Panc1 (cell line): ENCODE data around the gene PDE8B.

Experiments used
- CTCF ChIP-seq: fragments of 450-650 bp; IDR thresholded peaks from 2 replicates; pipeline ENCODE4 v1.5.1; 2017; ENCODE audit warnings: mild to moderate bottlenecking
- POLR2AphosphoS5 ChIP-seq: IDR thresholded peaks from 2 replicates; pipeline ENCODE4 v1.6.1; 2012; ENCODE audit warnings: mild to moderate bottlenecking, low read depth, low read length, moderate library complexity
- REST ChIP-seq, 2 experiments: IDR thresholded peaks; 2 replicates each; pipeline ENCODE4 v1.6.1; 2011 to 2012; ENCODE audit warnings: low read depth in 2 of 2, control low read depth in 1 of 2, low read length in 1 of 2, mild to moderate bottlenecking in 1 of 2, moderate library complexity in 1 of 2; ENCODE audit not compliant: insufficient read depth in 1 of 2
- TCF7L2 ChIP-seq: IDR thresholded peaks from 2 replicates; pipeline ENCODE4 v1.6.1; 2011; ENCODE audit warnings: mild to moderate bottlenecking, low read depth, low read length, inconsistent platforms

GRCh38 chr5:77168879-77169244 is 41.6 kb upstream of the PDE8B start:
- no peak for TF ChIP-seq POLR2AphosphoS5
- TF ChIP-seq TCF7L2, result no peak
- no peak for TF ChIP-seq REST (IDR thresholded peaks at IDR 0.05; ENCODE audit: insufficient read depth in 1 of 2, low read depth in 2 of 2, low read length in 1 of 2)
- no peak for TF ChIP-seq CTCF
